Thymus (tissue), 11 donors: ENCODE results near the gene PEX26. TPM values are rescaled to one million over a fixed set of nuclear protein-coding genes. Genes with fewer than 3 reads are reported as not detected.
A peak's percentile ranks its signal among the peaks of the same experiment; 100 is the strongest.

ENCODE experiments used
- DNase-seq, 9 donors: peaks; one replicate each; pipeline ENCODE4 v3.0.0-alpha.2; 2013; ENCODE audit warnings: low spot score in 9 of 9, low read depth in 6 of 9, missing footprints in 1 of 9
- H3K27ac ChIP-seq, 2 donors: one replicate each; pipeline ENCODE4 v1.5.1; 2013; ENCODE audit warnings: control low read depth in 1 of 2, low read depth in 1 of 2, low read length in 1 of 2, mild to moderate bottlenecking in 1 of 2, moderate library complexity in 1 of 2
- H3K27me3 ChIP-seq, 2 donors: one replicate each; pipeline ENCODE4 v1.5.1; 2013; ENCODE audit warnings: low read length in 1 of 2; ENCODE audit not compliant: control insufficient read depth in 2 of 2, insufficient read depth in 1 of 2
- H3K36me3 ChIP-seq, 2 donors: one replicate each; pipeline ENCODE4 v1.5.1; 2013; ENCODE audit warnings: low read length in 1 of 2, mild to moderate bottlenecking in 1 of 2, moderate library complexity in 1 of 2; ENCODE audit not compliant: control insufficient read depth in 2 of 2, insufficient read depth in 2 of 2
- H3K4me1 ChIP-seq, 2 donors: one replicate each; pipeline ENCODE4 v1.5.1; 2013; ENCODE audit warnings: low read length in 2 of 2; ENCODE audit not compliant: control insufficient read depth in 2 of 2, insufficient read depth in 2 of 2
- H3K4me3 ChIP-seq, 2 donors: one replicate each; pipeline ENCODE4 v1.5.1; 2013; ENCODE audit warnings: low read length in 2 of 2, control low read depth in 1 of 2, mild to moderate bottlenecking in 1 of 2
- H3K9me3 ChIP-seq, 2 donors: one replicate each; pipeline ENCODE4 v1.5.1; 2013; ENCODE audit warnings: low read length in 1 of 2, mild to moderate bottlenecking in 1 of 2; ENCODE audit not compliant: control insufficient read depth in 2 of 2, insufficient read depth in 1 of 2
- WGBS: extraction: QIAGEN DNeasy Blood & Tissue Kit; methylation state at CpG from one replicate; pipeline ENCODE4 v1.1.7; 2013; 5-methylcytosine and 5-hydroxymethylcytosine counted together
- polyA plus RNA-seq: library from polyadenylated mRNA; stranded (reverse); fragments of 200-250 nt; gene quantifications from one replicate; pipeline ENCODE4 v1.2.3, GENCODE V29; 2013
- total RNA-seq: library from RNA; stranded (reverse); fragments of 120-200 nt; gene quantifications from one replicate; pipeline ENCODE4 v1.2.4, GENCODE V29; 2013
- donor health status: healthy.

Gene PEX26
- total and polyA plus RNA-seq, 2 donors: 10.9 to 16.0 TPM

- Histone ChIP-seq H3K27me3 (no peaks in the 10 kb centered on the region), H3K27ac (no peak overlapping the region), H3K36me3 (no peaks in the 10 kb centered on the region), H3K4me1 (peaks cover 3 to 17% of the 10 kb centered on the region in 2 donors), H3K4me3 (no peak overlapping the region), H3K9me3 (no peaks in the 10 kb centered on the region)
- no peak for DNase-seq
- WGBS: 95% methylated on average over 17 of the region's 17 CpGs
Observed at GRCh38 chr22:18148293-18148965, 70.6 kb downstream of the PEX26 start.

GRCh38 chr22:18152519-18152918 lies 74.7 kb downstream of the PEX26 start:
- Histone ChIP-seq H3K27ac (no peak overlapping the region), H3K27me3 (no peaks in the 10 kb centered on the region), H3K36me3 (peaks cover 3% of the 10 kb centered on the region in 2 donors), H3K9me3 (no peaks in the 10 kb centered on the region), H3K4me1 (peaks cover 3 to 17% of the 10 kb centered on the region in 2 donors), H3K4me3 (no peak overlapping the region)
- DNase-seq: peak in 1 of 9 donors; percentile 26
- WGBS: 90% methylated on average over 8 of the region's 8 CpGs

- 99% methylated on average over 8 of the region's 8 CpGs for WGBS
- H3K27me3 ChIP-seq: no peaks in the 10 kb centered on the region
- no peak overlapping the region for H3K4me3 ChIP-seq
- no peak for DNase-seq
- no peaks in the 10 kb centered on the region for H3K9me3 ChIP-seq
- H3K4me1 ChIP-seq: peaks cover 3 to 11% of the 10 kb centered on the region in 2 donors
- no peak overlapping the region for H3K27ac ChIP-seq
- peaks cover 3% of the 10 kb centered on the region in 2 donors for H3K36me3 ChIP-seq
Observed at GRCh38 chr22:18154821-18155390, 77.1 kb downstream of the PEX26 start.

Other genes starting within 250 kb of the PEX26 start
- 2.7 TPM for gene MICAL3, start 53.4 kb upstream of the PEX26 start, total RNA-seq
- gene MICAL3, start 53.4 kb upstream of the PEX26 start, polyA plus RNA-seq: 4.0 TPM
- gene TUBA8, start 32.8 kb downstream of the PEX26 start, total RNA-seq: 0.57 TPM
- 3.1 TPM for gene TUBA8, start 32.8 kb downstream of the PEX26 start, polyA plus RNA-seq
- 22.1 TPM for gene USP18, start 72.2 kb downstream of the PEX26 start, total RNA-seq
- gene USP18, start 72.2 kb downstream of the PEX26 start, polyA plus RNA-seq: 12.1 TPM